CD4-positive, alpha-beta T cell treated with Interleukin-21 for 1 hour (primary cell): ENCODE measurements around the gene PTER.
A peak's percentile ranks its signal among the peaks of the same experiment; 100 is the strongest.

ENCODE experiments used
- DNase-seq: peaks from one replicate; pipeline ENCODE4 v3.0.0-alpha.2; 2020

Gene PTER, protein sequence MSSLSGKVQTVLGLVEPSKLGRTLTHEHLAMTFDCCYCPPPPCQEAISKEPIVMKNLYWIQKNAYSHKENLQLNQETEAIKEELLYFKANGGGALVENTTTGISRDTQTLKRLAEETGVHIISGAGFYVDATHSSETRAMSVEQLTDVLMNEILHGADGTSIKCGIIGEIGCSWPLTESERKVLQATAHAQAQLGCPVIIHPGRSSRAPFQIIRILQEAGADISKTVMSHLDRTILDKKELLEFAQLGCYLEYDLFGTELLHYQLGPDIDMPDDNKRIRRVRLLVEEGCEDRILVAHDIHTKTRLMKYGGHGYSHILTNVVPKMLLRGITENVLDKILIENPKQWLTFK

DNA sequence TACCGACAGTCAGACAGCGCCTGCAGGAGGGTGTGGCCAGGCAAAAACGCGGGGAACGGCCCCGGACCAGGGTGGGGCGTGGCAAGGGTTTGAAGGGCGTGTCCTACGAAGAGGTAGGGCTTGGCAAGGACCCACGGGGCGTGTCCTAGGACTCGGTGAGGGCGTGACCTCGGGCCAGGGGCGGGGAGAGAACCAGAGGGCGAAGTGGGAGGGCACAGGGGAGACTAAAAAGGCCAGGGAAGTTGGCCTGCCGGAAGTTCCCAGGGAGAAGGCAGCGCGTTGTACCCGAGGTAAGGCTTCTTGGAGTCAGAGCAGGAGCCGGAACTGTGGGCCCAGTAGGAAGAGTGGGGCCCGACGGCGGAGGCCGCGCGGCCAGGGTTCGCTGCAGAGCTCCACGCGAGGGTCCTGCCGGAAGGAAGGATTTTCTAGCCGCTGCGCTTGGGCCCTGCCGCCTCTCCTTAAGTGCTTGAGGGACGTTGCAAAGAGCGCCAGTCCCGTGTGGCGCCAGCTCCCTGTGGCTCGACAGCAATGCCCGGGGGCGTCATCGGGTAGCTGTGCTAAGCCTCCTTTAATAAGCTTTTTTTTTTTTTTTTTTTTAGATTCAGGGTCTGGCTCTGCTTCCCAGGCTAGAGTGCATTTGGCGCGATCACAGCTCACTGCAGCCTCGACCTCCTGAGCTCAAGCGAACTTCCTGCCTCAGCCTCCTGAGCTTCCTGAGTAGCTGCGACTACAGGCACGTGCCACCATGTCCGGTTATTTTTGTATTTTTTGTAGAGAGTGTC, at the start of gene PTER:
Gene PTER (plus strand): TSS at position 253 of the 782 bp plus-strand sequence. CDS start 47,375 bp downstream, outside the sequence.
- DNase-seq = peak; percentile 97

DNA sequence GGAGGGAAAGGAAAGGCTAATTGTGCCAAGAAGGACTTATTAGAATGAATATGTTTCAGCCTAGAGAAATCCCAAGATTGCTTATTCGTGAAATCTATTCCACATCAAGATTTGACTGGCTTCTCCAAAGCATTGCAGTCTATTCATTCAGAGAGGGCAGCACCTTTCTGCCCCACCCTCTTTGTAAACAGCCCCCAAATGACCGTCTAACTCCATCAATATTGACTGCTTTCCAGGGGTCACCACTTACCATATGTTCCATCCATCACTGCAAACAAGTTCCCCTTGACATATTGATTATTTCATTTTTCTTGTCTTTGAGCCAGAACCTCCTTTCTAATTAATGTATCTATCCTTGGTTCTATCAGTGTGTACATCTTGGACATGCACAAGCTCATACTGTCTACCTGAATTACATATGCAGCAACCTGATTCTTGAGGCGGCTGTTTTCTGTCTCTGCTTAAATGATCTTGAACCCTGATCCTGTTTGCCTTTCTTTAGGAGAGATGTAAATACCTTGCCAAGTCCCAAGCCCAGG, 44.2 kb upstream of the PTER start:
- no peak for DNase-seq

DNA sequence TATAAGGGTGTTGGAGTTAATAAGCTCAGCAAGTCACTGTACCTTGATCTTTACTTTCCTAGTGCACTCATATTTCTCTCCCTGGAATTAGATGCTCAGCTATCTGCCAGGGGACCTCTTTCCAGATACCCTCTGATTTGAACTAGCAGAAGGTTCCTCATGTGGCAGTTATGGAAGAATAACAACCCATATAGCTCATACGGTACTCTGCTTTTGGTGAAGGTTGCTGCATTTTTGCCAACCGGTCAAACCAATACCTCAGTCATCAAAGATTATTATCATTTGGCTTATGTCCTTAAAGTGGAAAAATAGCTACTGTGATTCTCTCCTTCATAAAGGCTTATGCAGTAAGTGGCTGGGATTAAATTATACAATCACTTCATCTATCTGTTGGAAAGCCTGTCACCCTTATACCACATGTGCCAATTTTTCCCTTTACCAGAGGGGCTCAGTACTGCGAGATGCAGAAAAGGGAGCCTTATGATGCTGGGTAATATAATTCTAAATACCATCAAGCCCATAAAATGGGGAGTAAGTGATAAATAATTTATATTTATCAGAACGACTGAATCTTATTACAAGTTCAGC, 43.4 kb upstream of the PTER start:
- DNase-seq = no peak

DNA sequence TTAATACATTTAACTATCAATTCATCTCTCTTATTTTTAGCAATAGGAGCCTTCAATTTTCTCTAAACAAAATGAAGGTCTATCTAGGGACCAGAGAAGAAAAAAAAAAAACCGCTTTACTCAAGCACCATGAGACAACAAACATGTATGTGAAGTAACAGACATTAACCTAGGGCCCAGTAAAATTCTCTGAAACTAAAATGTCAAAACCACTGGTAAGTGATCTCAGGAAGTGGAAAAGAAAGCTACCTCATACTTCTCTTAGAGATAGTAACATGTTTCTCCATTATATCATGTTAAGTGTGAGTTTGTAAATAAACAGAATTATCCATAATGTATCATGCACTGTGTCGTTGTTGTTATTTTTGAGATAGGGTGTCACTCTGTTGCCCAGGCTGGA, 35.4 kb upstream of the PTER start:
- DNase-seq = no peak

DNA sequence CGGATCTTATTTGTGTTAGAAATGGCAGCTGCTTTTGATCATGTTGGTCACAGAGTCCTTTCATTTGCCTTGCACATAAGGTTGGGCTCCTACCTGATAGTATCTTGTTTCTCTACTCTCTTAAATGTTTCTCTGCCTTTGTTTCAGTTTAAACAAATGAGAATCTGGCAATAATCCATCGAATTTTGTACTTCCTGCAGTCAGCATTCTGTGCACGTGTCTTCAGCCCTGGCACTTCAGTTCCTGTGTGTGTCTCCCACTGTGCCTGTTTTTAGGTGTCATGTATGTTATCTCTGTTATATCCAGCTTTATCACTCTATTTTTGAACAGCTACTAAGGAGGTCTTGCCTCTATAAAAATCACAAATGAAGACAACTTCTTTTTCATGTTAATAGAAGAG, 28.4 kb upstream of the PTER start:
- no peak for DNase-seq

DNA sequence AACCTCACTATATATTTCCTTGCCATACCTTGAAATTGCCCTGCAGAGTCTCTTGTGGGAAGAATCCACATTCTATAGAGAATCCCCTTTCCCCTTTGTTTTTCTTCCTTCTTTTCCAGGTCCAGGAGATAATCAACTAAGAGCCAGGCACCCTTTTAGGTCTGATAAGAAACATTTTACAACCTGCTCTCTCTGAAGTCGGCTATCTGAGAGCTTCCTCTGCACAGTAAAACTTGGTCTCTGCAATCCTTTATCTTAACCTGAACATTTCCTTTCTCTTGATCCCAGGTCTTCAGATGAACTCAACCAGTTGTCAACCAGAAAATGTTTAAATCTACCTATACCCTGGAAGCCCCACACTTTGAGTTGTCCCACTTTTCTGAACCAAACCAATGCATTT, 19.5 kb upstream of the PTER start:
- no peak for DNase-seq

DNA sequence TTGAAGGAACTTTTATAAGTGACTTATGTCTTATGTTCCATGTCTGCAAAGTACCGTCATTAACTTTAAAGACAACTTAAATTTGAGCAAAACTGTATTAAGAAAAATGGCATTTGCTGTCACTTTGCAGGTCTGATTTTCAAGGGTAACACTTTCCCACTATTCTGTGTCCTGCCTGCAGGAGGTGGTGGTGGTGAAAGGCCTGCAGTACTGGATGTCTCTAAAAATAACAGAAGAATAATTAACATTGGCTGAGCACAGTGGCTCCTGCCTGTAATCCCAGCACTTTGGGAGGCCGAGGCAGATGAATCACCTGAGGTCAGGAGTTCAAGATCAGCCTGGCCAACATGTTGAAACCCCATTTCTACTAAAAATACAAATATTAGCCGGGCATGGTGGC, 13.2 kb upstream of the PTER start:
- DNase-seq = no peak

DNA sequence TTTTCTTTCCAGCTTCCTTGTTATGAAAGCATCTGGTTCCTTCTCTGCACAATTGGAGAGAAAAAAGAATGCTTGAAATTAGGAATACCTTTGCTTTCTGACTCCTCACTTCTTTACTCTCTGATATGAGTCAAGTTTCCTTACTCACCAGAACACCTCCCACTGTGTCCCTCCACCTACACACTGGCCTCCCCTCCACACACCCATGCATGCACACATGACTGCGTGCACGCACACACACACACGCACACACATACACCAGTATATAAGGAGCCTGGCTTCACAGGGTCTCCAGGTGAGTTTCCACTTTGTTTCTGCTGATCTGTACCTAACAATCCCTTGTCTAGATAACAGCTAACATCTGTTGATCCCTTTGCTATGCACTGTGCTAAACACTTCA, 11.4 kb upstream of the PTER start:
- no peak for DNase-seq

DNA sequence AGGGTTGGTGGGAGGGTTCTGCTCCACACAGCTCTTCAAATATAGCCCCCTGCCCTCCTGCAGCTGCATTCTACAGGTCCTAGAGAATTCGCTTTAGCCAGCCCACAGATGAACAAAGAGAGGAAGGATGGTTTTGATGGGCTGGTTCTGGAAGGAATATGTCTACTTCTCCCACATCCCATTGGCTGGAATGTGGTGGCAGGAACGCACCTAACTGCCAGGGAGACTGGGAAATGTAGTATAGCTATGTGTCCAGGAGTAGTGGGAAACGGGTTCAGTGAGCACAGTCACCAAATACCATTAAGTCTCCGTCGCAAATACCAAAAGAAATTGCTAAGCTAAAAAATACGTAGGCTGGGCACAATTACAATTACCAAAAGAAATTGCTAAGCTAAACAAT, 7.3 kb upstream of the PTER start:
- no peak for DNase-seq

DNA sequence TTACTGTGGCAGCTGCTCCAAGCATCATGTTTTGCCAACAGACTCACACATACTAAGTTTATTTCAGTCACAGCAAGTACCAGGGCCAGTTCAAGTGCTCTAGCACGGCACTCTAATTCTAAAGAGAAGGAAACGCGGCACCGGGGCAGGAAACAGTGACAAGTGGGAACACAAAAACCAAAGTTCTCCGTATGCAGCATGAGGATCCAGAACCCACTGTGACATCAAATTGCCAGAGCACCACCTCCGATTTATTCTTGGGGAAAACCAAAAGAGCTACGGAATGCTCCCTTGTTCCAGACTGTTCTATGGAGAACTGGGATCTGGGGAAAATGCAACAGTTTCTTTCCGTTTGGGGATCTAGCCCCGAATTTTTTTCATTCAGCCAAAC, 448 bp upstream of the PTER start:
- DNase-seq = no peak

DNA sequence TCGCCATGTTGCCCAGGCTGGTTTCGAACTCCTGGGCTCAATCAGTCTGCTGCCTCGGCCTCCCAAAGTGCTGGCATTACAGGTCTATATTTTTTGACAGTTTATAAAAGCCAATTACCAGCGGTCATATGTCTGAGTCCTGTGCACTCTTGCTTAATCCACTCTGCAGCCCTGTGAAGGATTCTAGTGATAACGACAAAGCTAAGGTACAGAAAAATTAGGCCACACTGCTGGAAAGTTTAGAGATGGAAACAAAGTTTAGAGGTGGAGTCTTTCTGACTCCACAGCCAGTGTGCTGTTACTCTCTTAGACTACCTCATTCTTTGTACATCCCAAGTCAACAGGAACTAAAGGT, 707 bp downstream of the PTER start:
- DNase-seq = no peak

DNA sequence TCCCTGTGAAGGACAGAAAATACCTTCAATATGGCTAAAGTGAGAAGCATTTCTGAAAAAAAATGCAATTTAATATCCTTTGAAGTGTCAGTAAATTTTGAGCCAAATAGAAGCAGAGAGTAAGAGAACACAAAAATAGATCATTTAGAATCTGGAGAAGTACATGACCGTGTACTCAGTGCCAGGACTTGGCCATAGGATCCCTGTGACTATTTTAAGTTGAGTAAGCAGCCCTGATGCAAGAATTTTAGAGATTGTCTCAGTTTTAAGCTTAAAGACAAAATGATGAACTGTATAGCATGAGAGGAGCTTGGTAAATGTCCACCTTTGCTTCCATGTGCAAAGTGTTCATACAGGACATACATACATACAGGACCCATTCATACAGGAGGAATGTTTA, 2.5 kb downstream of the PTER start:
- DNase-seq = no peak

DNA sequence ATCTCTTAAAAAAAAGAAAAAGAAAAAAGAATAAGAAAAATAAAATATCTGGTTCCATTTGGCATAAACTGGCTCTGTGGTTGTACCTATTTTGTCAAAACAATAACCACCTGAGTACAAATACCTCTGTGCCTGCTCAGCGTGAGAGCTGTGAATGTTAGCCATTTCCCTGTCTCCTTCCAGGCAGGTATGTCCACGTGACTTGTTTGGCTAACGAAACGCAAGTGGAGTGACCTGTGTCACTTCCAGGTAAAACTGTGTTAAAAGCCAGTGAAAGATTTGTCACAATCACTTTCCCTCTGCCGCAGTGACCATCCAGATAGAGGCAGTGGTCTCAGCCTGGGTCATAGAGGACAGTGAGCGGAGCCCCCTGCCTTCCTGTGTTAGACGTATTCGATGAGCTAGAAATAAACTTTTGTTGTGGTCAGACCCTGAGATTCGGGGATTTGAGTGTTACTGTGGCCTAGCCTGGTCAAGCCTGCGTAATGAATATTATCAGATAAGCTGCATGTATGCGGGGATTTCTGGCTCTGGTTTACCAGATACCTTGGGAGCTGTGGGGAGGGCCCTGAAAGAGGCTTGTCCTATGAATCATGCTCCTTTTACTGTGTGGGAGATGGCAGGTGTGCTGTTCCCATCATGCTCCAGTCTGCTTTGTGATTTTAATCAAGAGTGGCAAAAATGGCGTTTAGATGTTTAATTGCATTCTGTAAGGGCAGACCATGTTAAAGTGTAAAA, 3.8 kb downstream of the PTER start:
- peak; percentile 23 for DNase-seq

DNA sequence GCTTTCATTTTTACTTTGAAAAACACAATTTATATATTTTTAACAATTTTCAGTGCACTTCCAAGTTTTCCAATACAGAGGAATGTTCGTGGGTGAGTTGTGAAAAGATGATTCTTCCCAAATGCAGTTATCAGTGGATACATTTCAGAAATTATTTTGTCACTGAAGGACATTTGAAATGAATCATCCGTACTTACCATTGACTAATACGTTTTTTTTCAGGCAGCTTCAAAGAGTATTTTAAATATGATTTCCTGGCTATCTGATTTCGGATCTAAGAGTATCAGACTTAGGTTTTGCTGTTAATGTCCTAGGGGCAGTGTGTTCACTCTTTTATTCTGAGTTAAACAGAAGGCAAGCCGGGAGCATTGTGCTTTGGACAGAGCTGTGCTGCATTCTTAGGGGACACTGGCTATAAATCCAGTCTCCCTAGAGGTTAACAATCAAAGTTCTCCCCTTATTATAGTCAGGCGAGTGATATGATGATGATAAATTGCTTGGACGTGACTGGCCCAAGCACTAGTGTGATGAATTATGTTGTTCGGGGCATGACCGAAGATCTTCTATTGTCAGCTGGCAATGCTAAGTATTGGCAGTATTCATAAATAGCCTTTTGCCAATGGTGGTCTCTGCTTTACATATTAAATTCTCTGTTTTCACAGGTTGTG, 4.5 kb downstream of the PTER start:
- DNase-seq = peak; percentile 10

DNA sequence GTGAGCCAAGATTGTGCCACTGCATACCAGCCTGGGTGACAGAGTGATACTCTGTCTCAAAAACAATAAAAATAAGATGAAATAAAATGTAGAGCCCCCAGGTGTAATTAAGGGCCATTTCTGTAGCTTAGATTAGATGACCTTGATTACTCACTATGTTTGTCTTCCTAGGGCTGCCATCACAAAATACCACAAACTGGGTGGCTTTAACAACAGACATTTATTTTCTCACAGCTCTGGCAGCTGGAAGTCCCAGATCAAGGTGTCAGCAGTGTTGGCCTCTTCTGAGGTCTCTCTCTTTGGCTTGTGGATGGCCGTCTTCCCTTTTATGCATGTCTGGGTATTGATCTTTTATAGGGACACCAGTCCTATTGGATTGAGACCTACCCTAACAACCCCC, 6.1 kb downstream of the PTER start:
- DNase-seq = no peak

DNA sequence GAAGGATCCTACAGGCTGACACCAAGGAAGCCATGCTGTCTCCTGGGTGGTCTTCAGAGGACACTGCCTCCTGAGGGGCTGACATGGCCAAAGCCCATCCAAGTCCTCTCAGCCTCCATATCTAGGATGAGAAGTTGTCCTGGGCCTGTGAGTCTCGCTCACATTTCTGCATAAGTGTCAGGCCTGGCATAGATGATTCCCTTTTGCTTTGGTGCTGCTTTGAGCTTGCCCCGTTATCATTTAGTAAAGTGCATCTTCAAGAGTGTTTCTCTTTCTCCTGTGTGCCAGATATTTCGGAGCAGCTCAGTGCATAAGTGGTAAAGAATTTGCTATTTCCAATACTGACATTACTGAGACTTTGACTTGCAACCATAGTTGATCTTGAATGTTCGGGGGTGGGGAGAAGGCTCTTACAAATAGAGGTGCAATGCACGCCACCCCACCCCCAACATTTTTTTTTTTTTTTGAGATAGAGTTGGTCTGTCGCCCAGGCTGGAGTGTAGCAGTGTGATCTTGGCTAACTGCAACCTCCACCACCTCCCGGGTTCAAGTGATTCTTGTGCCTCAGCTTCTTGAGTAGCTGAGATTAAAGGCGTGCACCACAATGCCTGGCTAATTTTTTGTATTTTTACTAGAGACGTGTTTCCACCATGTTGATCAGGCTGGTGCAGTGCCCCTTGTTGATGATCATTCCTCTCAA, 9.1 kb downstream of the PTER start:
- no peak for DNase-seq

DNA sequence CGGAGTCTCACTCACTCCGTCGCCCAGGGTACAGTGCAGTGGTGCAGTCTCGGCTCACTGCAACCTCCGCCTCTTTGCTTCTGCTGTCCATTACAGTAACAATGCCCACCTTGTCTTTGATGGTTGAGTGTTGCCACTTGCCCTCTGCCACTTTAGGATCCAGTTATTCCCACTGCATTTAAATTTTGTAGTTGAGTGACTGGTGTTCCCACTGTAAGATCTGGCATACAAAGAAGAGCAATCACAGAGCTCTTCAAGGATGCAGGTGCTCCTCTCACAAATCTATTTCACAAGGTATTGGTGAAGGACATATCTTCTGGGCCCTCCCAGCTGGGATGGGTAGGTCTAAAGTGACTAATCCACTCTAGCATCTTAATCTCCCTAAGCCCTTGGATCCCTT, 12.6 kb downstream of the PTER start:
- DNase-seq = no peak

DNA sequence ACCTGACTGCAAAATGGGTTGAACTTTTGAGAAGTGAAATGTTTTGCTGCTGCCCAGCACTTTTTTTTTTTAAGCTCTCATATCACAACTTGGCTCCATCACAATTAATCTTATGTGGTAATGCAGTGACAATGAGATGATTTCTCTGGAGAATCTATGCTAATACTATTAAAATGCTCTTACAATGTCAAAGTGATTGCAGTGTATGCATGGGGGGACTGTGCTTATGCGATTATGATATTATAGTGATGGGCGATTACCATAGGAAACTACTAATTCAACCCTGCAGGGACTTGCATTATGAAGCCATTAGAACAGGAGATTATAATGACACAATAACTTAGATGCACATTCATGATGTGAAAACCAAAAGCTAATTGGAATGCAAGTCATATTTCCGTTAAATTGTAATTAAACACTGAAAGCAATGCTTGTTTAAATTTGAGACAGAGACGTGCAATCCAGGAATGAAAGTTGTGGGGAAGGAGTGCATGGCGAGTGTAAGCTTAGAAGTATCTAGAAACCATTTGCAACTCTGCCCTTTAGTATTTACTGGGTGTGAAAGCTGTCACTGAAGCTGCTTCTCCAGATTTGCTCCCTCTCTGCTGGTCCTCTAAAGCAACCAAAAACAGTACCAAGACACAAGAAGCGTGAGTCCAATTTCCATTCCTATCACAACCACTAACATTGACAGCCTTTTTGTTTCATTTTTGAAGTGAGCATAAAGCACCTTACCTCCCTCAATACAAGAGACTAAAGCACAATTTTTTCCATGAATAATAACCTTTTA, 21.6 kb downstream of the PTER start:
- DNase-seq = no peak

DNA sequence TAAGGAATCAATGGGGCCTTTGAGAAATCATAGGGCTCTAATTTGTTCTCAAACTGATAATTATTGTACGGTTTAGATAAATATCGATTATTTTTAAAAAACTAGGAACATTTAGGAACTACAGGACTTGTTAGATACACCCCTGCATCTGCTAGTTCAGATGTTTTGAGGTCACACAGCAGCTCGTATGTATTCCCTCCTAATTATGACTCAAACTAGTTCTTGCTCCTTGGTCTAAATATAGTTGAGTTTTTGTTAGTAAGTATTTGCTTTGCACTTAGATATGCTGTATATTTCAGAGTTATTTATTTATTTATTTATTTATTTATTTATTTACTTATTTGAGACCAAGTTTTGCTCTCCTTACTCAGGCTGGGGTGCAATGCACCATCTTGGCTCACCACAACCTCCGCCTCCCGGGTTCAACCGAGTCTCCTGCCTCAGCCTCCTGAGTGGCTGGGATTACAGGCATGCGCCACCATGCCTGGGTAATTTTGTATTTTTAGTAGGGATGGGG, 22.7 kb downstream of the PTER start:
- no peak for DNase-seq

DNA sequence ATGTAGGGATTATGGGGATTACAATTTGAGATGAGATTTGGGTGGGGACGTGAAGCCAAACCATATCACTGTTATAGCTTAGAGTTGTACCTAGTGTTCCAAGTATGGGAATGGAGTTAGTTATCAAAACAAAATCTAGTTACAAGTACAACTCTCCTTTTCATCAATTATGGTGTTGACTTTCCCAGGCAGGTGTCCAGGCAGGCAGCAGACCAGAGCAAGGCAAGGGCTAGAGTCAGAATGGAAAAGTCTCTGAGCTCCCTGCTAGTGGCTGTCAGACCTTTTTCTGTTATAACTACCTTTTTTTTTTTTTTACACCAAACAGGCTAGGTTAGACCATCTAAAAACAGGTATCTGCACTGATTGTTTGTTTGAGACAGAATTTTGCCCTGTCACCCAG, 29.2 kb downstream of the PTER start:
- DNase-seq = no peak

DNA sequence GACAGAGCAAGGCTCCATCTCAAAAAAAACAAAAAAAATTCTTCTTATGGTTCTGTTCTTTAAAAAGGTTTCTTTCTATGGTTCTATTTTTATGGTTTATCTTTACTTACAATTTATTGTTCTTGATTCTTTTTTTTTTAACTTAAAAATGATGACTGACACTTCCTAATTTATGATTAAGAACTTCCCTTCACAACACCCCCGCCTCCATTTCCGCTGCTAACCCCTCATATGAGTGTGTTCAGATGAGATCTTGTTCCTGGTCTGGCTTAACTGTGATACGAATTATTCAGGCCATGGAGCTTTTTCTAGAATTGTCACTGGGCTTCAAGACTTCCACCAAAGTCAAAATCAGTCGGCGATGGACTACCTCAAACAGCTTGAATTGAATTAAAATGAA, 33.9 kb downstream of the PTER start:
- peak; percentile 16 for DNase-seq
